Measurements from ENCODE around the gene ABTB1. TPM values are rescaled to one million over a fixed set of nuclear protein-coding genes. Genes with fewer than 3 reads are reported as not detected.

Gene ABTB1
- total and polyA plus RNA-seq, 2 of the 13 experiments (the other 11 are each of a cell fraction or from before 2014, with no cell fraction given), result 0.42 to 14.5 TPM

- no peak for TF ChIP-seq ZNF530 (CRISPR knock-in tag; IDR thresholded peaks at IDR 0.05; ENCODE audit: low read depth)
- TF ChIP-seq FOXK1 (CRISPR knock-in tag; IDR thresholded peaks at IDR 0.05; ENCODE audit: borderline replicate concordance, low read depth), result no peak; the same call in 1 of the 2 replicates
- no peak for TF ChIP-seq SIX4 (CRISPR knock-in tag; IDR thresholded peaks at IDR 0.05)
- TF ChIP-seq MED1 (CRISPR knock-in tag; IDR thresholded peaks at IDR 0.05), result peak; percentile 46; the same call in 1 of the 2 replicates
- TF ChIP-seq GATAD1 (CRISPR knock-in tag; IDR thresholded peaks at IDR 0.05), result no peak
- no peak for TF ChIP-seq ZMYM4 (CRISPR knock-in tag; IDR thresholded peaks at IDR 0.05)
- TF ChIP-seq STAG1 (CRISPR knock-in tag; IDR thresholded peaks at IDR 0.05), result no peak
- TF ChIP-seq, protein P1, sequence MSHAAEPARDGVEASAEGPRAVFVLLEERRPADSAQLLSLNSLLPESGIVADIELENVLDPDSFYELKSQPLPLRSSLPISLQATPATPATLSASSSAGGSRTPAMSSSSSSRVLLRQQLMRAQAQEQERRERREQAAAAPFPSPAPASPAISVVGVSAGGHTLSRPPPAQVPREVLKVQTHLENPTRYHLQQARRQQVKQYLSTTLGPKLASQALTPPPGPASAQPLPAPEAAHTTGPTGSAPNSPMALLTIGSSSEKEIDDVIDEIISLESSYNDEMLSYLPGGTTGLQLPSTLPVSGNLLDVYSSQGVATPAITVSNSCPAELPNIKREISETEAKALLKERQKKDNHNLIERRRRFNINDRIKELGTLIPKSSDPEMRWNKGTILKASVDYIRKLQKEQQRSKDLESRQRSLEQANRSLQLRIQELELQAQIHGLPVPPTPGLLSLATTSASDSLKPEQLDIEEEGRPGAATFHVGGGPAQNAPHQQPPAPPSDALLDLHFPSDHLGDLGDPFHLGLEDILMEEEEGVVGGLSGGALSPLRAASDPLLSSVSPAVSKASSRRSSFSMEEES (CRISPR knock-in tag; IDR thresholded peaks at IDR 0.05), result no peak
- TF ChIP-seq BRCA1 (CRISPR knock-in tag; IDR thresholded peaks at IDR 0.05), result no peak
- TF ChIP-seq SUZ12 (IDR thresholded peaks at IDR 0.05; ENCODE audit: low read depth, low read length), result no peak
- TF ChIP-seq, protein P2, sequence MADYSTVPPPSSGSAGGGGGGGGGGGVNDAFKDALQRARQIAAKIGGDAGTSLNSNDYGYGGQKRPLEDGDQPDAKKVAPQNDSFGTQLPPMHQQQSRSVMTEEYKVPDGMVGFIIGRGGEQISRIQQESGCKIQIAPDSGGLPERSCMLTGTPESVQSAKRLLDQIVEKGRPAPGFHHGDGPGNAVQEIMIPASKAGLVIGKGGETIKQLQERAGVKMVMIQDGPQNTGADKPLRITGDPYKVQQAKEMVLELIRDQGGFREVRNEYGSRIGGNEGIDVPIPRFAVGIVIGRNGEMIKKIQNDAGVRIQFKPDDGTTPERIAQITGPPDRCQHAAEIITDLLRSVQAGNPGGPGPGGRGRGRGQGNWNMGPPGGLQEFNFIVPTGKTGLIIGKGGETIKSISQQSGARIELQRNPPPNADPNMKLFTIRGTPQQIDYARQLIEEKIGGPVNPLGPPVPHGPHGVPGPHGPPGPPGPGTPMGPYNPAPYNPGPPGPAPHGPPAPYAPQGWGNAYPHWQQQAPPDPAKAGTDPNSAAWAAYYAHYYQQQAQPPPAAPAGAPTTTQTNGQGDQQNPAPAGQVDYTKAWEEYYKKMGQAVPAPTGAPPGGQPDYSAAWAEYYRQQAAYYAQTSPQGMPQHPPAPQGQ (CRISPR knock-in tag; IDR thresholded peaks at IDR 0.05; ENCODE audit: borderline replicate concordance), result no peak
- no peak for TF ChIP-seq CEBPB (IDR thresholded peaks at IDR 0.05; ENCODE audit: borderline replicate concordance, low read depth, low read length)
- TF ChIP-seq, protein P3, sequence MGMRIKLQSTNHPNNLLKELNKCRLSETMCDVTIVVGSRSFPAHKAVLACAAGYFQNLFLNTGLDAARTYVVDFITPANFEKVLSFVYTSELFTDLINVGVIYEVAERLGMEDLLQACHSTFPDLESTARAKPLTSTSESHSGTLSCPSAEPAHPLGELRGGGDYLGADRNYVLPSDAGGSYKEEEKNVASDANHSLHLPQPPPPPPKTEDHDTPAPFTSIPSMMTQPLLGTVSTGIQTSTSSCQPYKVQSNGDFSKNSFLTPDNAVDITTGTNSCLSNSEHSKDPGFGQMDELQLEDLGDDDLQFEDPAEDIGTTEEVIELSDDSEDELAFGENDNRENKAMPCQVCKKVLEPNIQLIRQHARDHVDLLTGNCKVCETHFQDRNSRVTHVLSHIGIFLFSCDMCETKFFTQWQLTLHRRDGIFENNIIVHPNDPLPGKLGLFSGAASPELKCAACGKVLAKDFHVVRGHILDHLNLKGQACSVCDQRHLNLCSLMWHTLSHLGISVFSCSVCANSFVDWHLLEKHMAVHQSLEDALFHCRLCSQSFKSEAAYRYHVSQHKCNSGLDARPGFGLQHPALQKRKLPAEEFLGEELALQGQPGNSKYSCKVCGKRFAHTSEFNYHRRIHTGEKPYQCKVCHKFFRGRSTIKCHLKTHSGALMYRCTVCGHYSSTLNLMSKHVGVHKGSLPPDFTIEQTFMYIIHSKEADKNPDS (CRISPR knock-in tag; IDR thresholded peaks at IDR 0.05), result no peak
- no peak for TF ChIP-seq NR2F6 (IDR thresholded peaks at IDR 0.05)
- no peak for TF ChIP-seq NR2F6 (CRISPR knock-in tag; IDR thresholded peaks at IDR 0.05)
- TF ChIP-seq MAZ (IDR thresholded peaks at IDR 0.05; ENCODE audit: borderline replicate concordance, low read depth, low read length), result no peak
- no peak for TF ChIP-seq MAZ (CRISPR knock-in tag; IDR thresholded peaks at IDR 0.05; ENCODE audit: low read depth)
- 0 out of 2 replicates have a peak, but pooled peaks have one; percentile 43 for TF ChIP-seq ZNF569 (CRISPR knock-in tag; IDR thresholded peaks at IDR 0.05; ENCODE audit: borderline replicate concordance)
- TF ChIP-seq TBX2 (CRISPR knock-in tag; IDR thresholded peaks at IDR 0.05; ENCODE audit: borderline replicate concordance), result no peak; the same call in 1 of the 2 replicates
- TF ChIP-seq, protein P4, sequence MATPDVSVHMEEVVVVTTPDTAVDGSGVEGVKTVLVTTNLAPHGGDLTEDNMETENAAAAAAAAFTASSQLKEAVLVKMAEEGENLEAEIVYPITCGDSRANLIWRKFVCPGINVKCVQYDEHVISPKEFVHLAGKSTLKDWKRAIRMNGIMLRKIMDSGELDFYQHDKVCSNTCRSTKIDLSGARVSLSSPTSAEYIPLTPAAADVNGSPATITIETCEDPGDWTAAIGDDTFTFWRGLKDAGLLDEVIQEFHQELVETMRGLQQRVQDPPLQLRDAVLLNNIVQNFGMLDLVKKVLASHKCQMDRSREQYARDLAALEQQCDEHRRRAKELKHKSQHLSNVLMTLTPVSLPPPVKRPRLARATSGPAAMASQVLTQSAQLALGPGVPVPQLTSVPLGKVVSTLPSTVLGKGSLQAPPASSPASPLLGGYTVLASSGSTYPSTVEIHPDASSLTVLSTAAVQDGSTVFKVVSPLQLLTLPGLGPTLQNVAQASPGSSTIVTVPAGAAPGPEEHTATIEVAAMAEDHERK (CRISPR knock-in tag; IDR thresholded peaks at IDR 0.05; ENCODE audit: low read depth), result no peak
- TF ChIP-seq ZNF121 (CRISPR knock-in tag; IDR thresholded peaks at IDR 0.05), result 0 out of 2 replicates have a peak, but pooled peaks have one; percentile 19
- TF ChIP-seq GPBP1L1 (CRISPR knock-in tag; IDR thresholded peaks at IDR 0.05), result no peak
Measured at GRCh38 chr3:127673191-127674100, 694 bp downstream of the ABTB1 start (continued).

Data from HepG2 (cell line).